Measurements from ENCODE around the gene ERN1.

Gene ERN1

DNA sequence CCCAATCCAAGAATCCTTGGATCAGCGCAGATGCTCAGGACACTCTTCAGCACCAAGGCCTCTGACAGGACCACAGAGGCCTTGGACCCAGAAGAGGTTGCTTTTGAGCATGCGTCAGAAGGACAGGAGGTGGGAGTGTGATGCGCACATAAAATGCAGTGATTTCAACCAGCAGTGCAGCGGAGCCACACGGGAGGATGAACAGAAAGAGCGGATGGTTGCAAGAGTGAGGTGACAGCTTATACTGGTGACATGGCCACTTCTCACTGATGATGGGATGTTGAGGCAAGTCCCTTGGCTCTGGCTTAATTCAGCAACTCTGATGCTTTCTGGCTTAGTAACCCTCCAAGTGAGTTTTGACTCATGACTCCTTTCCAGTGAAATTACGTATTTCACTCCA is 25.2 kb upstream of the ERN1 start:
- Histone ChIP-seq H3K36me3 (ENCODE audit: control insufficient read depth in 2 of 2, insufficient read depth in 1 of 2, low read length in 2 of 2) (peaks cover 6 to 26% of the 10 kb centered on the region in 2 experiments; a peak in 2 of 3 replicates), H3K4me3 (ENCODE audit: low read depth, low read length) (no peak overlapping the region), H3K27ac (ENCODE audit: extremely low read depth, low read depth, low read length) (no peak overlapping the region), H3K9me3 (ENCODE audit: control insufficient read depth, insufficient read depth, low read depth, low read length) (no peaks in the 10 kb centered on the region), H3K4me1 (ENCODE audit: control insufficient read depth, insufficient read depth, low read length) (no peaks in the 10 kb centered on the region)
- CTCF ChIA-PET, result interaction anchor here (1.3 kb wide), 1 partner anchor 127 kb away, joined by 5 read pairs; no protein-coding TSS in a partner anchor
- POLR2A ChIA-PET, result interaction anchor here (1.8 kb wide), 1 partner anchor 9 kb away, joined by 6 read pairs; no protein-coding TSS in a partner anchor
- TF ChIP-seq ZNF555 (tag by site-specific recombination; conservative IDR thresholded peaks at IDR 0.05) (no peak), ZNF214 (tag by site-specific recombination; IDR thresholded peaks at IDR 0.05; ENCODE audit: borderline replicate concordance) (no peak), ZNF596 (tag by site-specific recombination; IDR thresholded peaks at IDR 0.05) (no peak), ZNF274 (IDR thresholded peaks at IDR 0.05; ENCODE audit: low read length) (no peak), ZNF274 (tag by site-specific recombination; IDR thresholded peaks at IDR 0.05; ENCODE audit: borderline replicate concordance) (no peak), PRDM1 (tag by site-specific recombination; IDR thresholded peaks at IDR 0.05) (no peak), ZNF670 (tag by site-specific recombination; IDR thresholded peaks at IDR 0.05; ENCODE audit: low read depth) (no peak), ZNF266 (tag by site-specific recombination; IDR thresholded peaks at IDR 0.05; ENCODE audit: low read depth) (no peak), ZFHX2 (tag by site-specific recombination; conservative IDR thresholded peaks at IDR 0.05) (no peak), BCL11A (tag by site-specific recombination; IDR thresholded peaks at IDR 0.05; ENCODE audit: low read depth) (no peak), ZNF473 (tag by site-specific recombination; IDR thresholded peaks at IDR 0.05) (no peak), ZNF37A (tag by site-specific recombination; IDR thresholded peaks at IDR 0.05) (no peak), SCRT2 (tag by site-specific recombination; IDR thresholded peaks at IDR 0.05) (no peak), ZNF175 (tag by site-specific recombination; IDR thresholded peaks at IDR 0.05) (no peak), ZNF701 (tag by site-specific recombination; IDR thresholded peaks at IDR 0.05) (no peak), ZNF791 (tag by site-specific recombination; IDR thresholded peaks at IDR 0.05) (no peak), OVOL3 (tag by site-specific recombination; IDR thresholded peaks at IDR 0.05) (no peak), ZNF132 (tag by site-specific recombination; IDR thresholded peaks at IDR 0.05; ENCODE audit: borderline replicate concordance) (no peak)
- TF ChIP-seq, protein P1, sequence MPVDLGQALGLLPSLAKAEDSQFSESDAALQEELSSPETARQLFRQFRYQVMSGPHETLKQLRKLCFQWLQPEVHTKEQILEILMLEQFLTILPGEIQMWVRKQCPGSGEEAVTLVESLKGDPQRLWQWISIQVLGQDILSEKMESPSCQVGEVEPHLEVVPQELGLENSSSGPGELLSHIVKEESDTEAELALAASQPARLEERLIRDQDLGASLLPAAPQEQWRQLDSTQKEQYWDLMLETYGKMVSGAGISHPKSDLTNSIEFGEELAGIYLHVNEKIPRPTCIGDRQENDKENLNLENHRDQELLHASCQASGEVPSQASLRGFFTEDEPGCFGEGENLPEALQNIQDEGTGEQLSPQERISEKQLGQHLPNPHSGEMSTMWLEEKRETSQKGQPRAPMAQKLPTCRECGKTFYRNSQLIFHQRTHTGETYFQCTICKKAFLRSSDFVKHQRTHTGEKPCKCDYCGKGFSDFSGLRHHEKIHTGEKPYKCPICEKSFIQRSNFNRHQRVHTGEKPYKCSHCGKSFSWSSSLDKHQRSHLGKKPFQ (tag by site-specific recombination; IDR thresholded peaks at IDR 0.05), result no peak
- TF ChIP-seq, protein P2, sequence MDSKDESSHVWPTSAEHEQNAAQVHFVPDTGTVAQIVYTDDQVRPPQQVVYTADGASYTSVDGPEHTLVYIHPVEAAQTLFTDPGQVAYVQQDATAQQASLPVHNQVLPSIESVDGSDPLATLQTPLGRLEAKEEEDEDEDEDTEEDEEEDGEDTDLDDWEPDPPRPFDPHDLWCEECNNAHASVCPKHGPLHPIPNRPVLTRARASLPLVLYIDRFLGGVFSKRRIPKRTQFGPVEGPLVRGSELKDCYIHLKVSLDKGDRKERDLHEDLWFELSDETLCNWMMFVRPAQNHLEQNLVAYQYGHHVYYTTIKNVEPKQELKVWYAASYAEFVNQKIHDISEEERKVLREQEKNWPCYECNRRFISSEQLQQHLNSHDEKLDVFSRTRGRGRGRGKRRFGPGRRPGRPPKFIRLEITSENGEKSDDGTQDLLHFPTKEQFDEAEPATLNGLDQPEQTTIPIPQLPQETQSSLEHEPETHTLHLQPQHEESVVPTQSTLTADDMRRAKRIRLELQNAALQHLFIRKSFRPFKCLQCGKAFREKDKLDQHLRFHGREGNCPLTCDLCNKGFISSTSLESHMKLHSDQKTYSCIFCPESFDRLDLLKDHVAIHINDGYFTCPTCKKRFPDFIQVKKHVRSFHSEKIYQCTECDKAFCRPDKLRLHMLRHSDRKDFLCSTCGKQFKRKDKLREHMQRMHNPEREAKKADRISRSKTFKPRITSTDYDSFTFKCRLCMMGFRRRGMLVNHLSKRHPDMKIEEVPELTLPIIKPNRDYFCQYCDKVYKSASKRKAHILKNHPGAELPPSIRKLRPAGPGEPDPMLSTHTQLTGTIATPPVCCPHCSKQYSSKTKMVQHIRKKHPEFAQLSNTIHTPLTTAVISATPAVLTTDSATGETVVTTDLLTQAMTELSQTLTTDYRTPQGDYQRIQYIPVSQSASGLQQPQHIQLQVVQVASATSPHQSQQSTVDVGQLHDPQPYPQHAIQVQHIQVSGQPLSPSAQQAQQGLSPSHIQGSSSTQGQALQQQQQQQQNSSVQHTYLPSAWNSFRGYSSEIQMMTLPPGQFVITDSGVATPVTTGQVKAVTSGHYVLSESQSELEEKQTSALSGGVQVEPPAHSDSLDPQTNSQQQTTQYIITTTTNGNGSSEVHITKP (tag by site-specific recombination; IDR thresholded peaks at IDR 0.05), result no peak
- TF ChIP-seq, protein P3, sequence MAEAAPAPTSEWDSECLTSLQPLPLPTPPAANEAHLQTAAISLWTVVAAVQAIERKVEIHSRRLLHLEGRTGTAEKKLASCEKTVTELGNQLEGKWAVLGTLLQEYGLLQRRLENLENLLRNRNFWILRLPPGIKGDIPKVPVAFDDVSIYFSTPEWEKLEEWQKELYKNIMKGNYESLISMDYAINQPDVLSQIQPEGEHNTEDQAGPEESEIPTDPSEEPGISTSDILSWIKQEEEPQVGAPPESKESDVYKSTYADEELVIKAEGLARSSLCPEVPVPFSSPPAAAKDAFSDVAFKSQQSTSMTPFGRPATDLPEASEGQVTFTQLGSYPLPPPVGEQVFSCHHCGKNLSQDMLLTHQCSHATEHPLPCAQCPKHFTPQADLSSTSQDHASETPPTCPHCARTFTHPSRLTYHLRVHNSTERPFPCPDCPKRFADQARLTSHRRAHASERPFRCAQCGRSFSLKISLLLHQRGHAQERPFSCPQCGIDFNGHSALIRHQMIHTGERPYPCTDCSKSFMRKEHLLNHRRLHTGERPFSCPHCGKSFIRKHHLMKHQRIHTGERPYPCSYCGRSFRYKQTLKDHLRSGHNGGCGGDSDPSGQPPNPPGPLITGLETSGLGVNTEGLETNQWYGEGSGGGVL (tag by site-specific recombination; IDR thresholded peaks at IDR 0.05), result no peak

Data from HEK293 (cell line).